Kasumi-1 (cell line): ENCODE results near the gene CTNNA2.

Experiments used
- DNase-seq, 2 experiments: peaks; one replicate each; lab custom pipeline; 2025; lab: John Stamatoyannopoulos, UW

Gene CTNNA2

GRCh38 chr2:80291656-80292055, 778.8 kb downstream of the CTNNA2 start:
- no peak for DNase-seq

- no peak for DNase-seq
These were observed 779.6 kb downstream of the CTNNA2 start for GRCh38 chr2:80292474-80292873.

- no peak for DNase-seq
These were observed 780.2 kb downstream of the CTNNA2 start for GRCh38 chr2:80293039-80293438.

GRCh38 chr2:80298954-80299353, 786.1 kb downstream of the CTNNA2 start:
- DNase-seq, result no peak

GRCh38 chr2:80299661-80300060, 786.8 kb downstream of the CTNNA2 start:
- no peak for DNase-seq

GRCh38 chr2:80300346-80300745, 787.5 kb downstream of the CTNNA2 start:
- no peak for DNase-seq

GRCh38 chr2:80300954-80301353, 788.1 kb downstream of the CTNNA2 start:
- DNase-seq, result no peak

- no peak for DNase-seq
These were observed 789.1 kb downstream of the CTNNA2 start for GRCh38 chr2:80302001-80302313.

- no peak for DNase-seq
These were observed 789.6 kb downstream of the CTNNA2 start for GRCh38 chr2:80302314-80303005.

- DNase-seq, result no peak
These were observed 790.4 kb downstream of the CTNNA2 start for GRCh38 chr2:80303006-80303908.

- DNase-seq, result no peak
These were observed 791.3 kb downstream of the CTNNA2 start, which contains the start of gene LRRTM1 for GRCh38 chr2:80303909-80304837. LRRTM1 (minus strand) TSS chr2:80304752; CDS start chr2:80303819, 933 bp downstream.

- no peak for DNase-seq
These were observed 798.5 kb downstream of the CTNNA2 start for GRCh38 chr2:80311304-80311703.

- no peak for DNase-seq
These were observed 799.5 kb downstream of the CTNNA2 start for GRCh38 chr2:80312282-80312839.

GRCh38 chr2:80322311-80322920, 809.6 kb downstream of the CTNNA2 start:
- DNase-seq, result no peak

- no peak for DNase-seq
These were observed 810.1 kb downstream of the CTNNA2 start for GRCh38 chr2:80322958-80323357.

GRCh38 chr2:80323610-80324009, 810.8 kb downstream of the CTNNA2 start:
- no peak for DNase-seq

- no peak for DNase-seq
These were observed 811.7 kb downstream of the CTNNA2 start for GRCh38 chr2:80324525-80324924.

GRCh38 chr2:80326214-80326613, 813.4 kb downstream of the CTNNA2 start:
- DNase-seq, result peak; percentile 66 to 75

- DNase-seq, result no peak
These were observed 814.0 kb downstream of the CTNNA2 start for GRCh38 chr2:80326861-80327260.

- peak; percentile 29 to 49 for DNase-seq
These were observed 815.3 kb downstream of the CTNNA2 start for GRCh38 chr2:80328159-80328571.

- DNase-seq, result peak in 1 of 2 experiments; percentile 29
These were observed 816.6 kb downstream of the CTNNA2 start for GRCh38 chr2:80329491-80329890.
